ENCODE data around the gene COL25A1.

The COL25A1 gene

DNA sequence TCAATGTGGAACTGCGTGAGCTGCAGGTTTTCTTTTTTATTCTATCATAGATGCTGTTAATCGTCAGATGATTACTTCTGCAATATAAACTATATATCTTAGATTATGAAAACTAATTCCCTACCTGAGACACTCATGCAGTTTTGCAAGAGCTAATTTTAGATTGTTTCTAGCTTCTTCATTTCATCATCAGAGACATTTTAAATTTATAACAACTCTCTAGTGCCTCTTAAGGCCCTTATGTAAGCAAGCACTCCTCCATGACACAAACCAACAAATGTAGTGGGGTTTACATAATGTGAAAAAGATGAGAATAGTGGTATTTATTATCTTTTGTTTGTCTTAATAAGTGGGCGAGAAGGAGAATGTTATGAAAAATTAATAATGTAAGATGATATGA, 369.4 kb downstream of the COL25A1 start:
- no peak for DNase-seq
- no peak overlapping the region for H3K4me3 ChIP-seq (ENCODE audit: low read depth, low read length)
- no peaks in the 10 kb centered on the region for H3K36me3 ChIP-seq
- no peak for TF ChIP-seq CTCF (IDR thresholded peaks at IDR 0.05; ENCODE audit: low read depth, low read length)
- no peaks in the 10 kb centered on the region for H3K9me3 ChIP-seq (ENCODE audit: severe bottlenecking)
- no peaks in the 10 kb centered on the region for H3K27me3 ChIP-seq (ENCODE audit: insufficient read depth, low read depth, severe bottlenecking)
- H3K27ac ChIP-seq: no peak overlapping the region

- Histone ChIP-seq H3K27ac (no peak overlapping the region), H3K27me3 (ENCODE audit: insufficient read depth, low read depth, severe bottlenecking) (no peaks in the 10 kb centered on the region), H3K36me3 (no peaks in the 10 kb centered on the region), H3K9me3 (ENCODE audit: severe bottlenecking) (no peaks in the 10 kb centered on the region), H3K4me3 (ENCODE audit: low read depth, low read length) (no peak overlapping the region)
- DNase-seq: no peak
- no peak for TF ChIP-seq CTCF (IDR thresholded peaks at IDR 0.05; ENCODE audit: low read depth, low read length)
These were observed 370.5 kb downstream of the COL25A1 start for GRCh38 chr4:108931926-108932325.

GRCh38 chr4:108930186-108930585, 372.3 kb downstream of the COL25A1 start:
- no peaks in the 10 kb centered on the region for H3K36me3 ChIP-seq
- H3K4me3 ChIP-seq (ENCODE audit: low read depth, low read length): no peak overlapping the region
- no peak overlapping the region for H3K27ac ChIP-seq
- H3K27me3 ChIP-seq (ENCODE audit: insufficient read depth, low read depth, severe bottlenecking): no peaks in the 10 kb centered on the region
- TF ChIP-seq CTCF (IDR thresholded peaks at IDR 0.05; ENCODE audit: low read depth, low read length): no peak
- no peak for DNase-seq
- H3K9me3 ChIP-seq (ENCODE audit: severe bottlenecking): no peaks in the 10 kb centered on the region

DNA sequence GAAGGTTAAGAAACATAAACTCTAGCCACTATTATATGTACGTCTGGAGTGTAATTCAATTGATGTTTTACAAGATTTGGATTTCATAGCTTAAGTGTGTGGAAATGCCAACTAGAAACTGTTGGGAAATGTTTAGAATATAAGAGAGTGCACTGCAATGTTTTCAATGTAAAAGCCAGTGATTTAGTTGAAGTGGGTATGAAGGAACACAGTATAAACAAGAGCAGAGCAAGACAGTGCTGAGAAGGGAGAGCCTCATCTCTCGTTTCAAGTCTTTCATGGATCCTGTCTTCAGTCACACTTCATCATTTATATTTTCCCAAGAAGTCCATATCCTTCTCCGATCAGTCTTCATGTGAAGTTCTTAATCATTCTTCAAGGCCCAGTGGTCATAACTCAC, 375.7 kb downstream of the COL25A1 start:
- TF ChIP-seq CTCF (IDR thresholded peaks at IDR 0.05; ENCODE audit: low read depth, low read length): no peak
- no peaks in the 10 kb centered on the region for H3K36me3 ChIP-seq
- H3K27ac ChIP-seq: no peak overlapping the region
- no peaks in the 10 kb centered on the region for H3K9me3 ChIP-seq (ENCODE audit: severe bottlenecking)
- H3K4me3 ChIP-seq (ENCODE audit: low read depth, low read length): no peak overlapping the region
- no peaks in the 10 kb centered on the region for H3K27me3 ChIP-seq (ENCODE audit: insufficient read depth, low read depth, severe bottlenecking)
- DNase-seq: no peak

DNA sequence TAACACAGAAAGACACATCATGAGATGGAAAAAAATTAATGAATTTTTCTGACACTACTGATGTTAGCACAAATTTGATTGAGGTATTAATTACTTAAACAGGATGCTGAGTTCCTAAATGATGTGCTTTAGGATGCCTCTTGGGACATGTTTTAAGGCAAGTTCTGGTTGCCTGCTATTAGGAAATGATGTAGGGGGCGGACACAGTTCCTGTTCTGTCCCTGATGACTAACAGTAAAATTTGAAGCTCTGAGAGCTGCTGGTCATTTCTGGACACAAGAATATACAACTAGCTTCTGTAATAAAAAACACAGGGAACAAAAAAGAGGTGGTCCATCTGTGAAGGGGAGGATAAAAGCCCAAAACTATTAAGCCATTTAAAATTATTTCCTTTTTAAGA, 376.4 kb downstream of the COL25A1 start:
- no peak for TF ChIP-seq CTCF (IDR thresholded peaks at IDR 0.05; ENCODE audit: low read depth, low read length)
- DNase-seq: no peak

GRCh38 chr4:108922191-108922590, 380.3 kb downstream of the COL25A1 start:
- no peak overlapping the region for H3K27ac ChIP-seq
- H3K36me3 ChIP-seq: no peaks in the 10 kb centered on the region
- TF ChIP-seq CTCF (IDR thresholded peaks at IDR 0.05; ENCODE audit: low read depth, low read length): no peak
- DNase-seq: no peak
- no peak overlapping the region for H3K4me3 ChIP-seq (ENCODE audit: low read depth, low read length)
- no peaks in the 10 kb centered on the region for H3K27me3 ChIP-seq (ENCODE audit: insufficient read depth, low read depth, severe bottlenecking)
- H3K9me3 ChIP-seq (ENCODE audit: severe bottlenecking): no peaks in the 10 kb centered on the region

More for the DNA sequence above, 376.4 kb downstream of the COL25A1 start:
- no peaks in the 10 kb centered on the region for H3K27me3 ChIP-seq (ENCODE audit: insufficient read depth, low read depth, severe bottlenecking)
- no peak overlapping the region for H3K4me3 ChIP-seq (ENCODE audit: low read depth, low read length)
- H3K27ac ChIP-seq: no peak overlapping the region
- no peaks in the 10 kb centered on the region for H3K9me3 ChIP-seq (ENCODE audit: severe bottlenecking)
- no peaks in the 10 kb centered on the region for H3K36me3 ChIP-seq

Measured in WERI-Rb-1 (cell line).